Measurements from ENCODE around the gene RNPS1. TPM values are rescaled to one million over a fixed set of nuclear protein-coding genes. Genes with fewer than 3 reads are reported as not detected.

RNPS1 gene
- total and polyA plus RNA-seq, 2 experiments from 2014 or later: 315 to 384 TPM

DNA sequence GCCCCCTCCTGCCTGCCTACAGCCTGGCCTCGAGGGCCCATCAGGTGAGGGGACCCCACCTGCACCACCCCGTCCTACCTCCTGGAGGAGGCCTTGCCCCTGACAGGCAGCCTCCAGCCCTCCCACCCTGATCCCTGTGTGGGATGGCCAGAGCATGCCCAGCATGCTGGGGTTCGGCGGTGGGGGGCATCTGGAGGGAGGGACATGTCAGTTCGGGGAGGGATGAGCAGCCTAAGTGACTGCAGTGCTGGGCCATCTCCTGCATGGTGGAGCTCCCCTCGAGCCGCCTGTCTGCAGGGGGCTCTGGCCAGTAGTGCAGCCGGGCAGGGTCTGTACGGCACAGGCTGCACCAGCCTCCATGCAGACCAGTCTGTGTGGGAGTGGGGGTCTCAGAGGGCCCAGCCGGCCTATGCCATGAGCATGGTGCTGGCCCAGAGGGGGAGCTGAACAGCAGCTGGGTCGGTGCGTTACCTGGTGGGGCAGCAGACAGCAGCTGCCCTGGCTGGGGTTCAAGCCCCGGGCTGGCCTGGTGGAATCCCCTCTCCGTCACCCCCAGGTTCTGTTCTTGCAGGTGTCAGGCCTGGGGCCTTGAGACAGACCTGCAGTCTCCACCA, 4.0 kb upstream of the RNPS1 start:
- H3K4me3 ChIP-seq: no peak overlapping the region
- peaks cover 10% of the 10 kb centered on the region for H4K20me1 ChIP-seq (replicated peaks; ENCODE audit: insufficient read depth)
- peaks cover 13% of the 10 kb centered on the region for H3K4me1 Mint-ChIP-seq
- H3K4me1 ChIP-seq (ENCODE audit: insufficient read depth): peaks cover 4% of the 10 kb centered on the region; the same call in 1 of the 2 replicates
- H3K27ac Mint-ChIP-seq: no peak overlapping the region
- H3K36me3 ChIP-seq (ENCODE audit: insufficient read depth): no peaks in the 10 kb centered on the region
- TF ChIP-seq ZNF114 (CRISPR knock-in tag; IDR thresholded peaks at IDR 0.05): no peak
- TF ChIP-seq, protein P1, sequence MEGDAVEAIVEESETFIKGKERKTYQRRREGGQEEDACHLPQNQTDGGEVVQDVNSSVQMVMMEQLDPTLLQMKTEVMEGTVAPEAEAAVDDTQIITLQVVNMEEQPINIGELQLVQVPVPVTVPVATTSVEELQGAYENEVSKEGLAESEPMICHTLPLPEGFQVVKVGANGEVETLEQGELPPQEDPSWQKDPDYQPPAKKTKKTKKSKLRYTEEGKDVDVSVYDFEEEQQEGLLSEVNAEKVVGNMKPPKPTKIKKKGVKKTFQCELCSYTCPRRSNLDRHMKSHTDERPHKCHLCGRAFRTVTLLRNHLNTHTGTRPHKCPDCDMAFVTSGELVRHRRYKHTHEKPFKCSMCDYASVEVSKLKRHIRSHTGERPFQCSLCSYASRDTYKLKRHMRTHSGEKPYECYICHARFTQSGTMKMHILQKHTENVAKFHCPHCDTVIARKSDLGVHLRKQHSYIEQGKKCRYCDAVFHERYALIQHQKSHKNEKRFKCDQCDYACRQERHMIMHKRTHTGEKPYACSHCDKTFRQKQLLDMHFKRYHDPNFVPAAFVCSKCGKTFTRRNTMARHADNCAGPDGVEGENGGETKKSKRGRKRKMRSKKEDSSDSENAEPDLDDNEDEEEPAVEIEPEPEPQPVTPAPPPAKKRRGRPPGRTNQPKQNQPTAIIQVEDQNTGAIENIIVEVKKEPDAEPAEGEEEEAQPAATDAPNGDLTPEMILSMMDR (conservative IDR thresholded peaks at IDR 0.05; ENCODE audit: low read depth in 2 of 2): no peak
- TF ChIP-seq ZNF462 (CRISPR knock-in tag; IDR thresholded peaks at IDR 0.05): no peak
- no peak for TF ChIP-seq POLR2AphosphoS5 (IDR thresholded peaks at IDR 0.05; ENCODE audit: low read depth)
- TF ChIP-seq, protein P2, sequence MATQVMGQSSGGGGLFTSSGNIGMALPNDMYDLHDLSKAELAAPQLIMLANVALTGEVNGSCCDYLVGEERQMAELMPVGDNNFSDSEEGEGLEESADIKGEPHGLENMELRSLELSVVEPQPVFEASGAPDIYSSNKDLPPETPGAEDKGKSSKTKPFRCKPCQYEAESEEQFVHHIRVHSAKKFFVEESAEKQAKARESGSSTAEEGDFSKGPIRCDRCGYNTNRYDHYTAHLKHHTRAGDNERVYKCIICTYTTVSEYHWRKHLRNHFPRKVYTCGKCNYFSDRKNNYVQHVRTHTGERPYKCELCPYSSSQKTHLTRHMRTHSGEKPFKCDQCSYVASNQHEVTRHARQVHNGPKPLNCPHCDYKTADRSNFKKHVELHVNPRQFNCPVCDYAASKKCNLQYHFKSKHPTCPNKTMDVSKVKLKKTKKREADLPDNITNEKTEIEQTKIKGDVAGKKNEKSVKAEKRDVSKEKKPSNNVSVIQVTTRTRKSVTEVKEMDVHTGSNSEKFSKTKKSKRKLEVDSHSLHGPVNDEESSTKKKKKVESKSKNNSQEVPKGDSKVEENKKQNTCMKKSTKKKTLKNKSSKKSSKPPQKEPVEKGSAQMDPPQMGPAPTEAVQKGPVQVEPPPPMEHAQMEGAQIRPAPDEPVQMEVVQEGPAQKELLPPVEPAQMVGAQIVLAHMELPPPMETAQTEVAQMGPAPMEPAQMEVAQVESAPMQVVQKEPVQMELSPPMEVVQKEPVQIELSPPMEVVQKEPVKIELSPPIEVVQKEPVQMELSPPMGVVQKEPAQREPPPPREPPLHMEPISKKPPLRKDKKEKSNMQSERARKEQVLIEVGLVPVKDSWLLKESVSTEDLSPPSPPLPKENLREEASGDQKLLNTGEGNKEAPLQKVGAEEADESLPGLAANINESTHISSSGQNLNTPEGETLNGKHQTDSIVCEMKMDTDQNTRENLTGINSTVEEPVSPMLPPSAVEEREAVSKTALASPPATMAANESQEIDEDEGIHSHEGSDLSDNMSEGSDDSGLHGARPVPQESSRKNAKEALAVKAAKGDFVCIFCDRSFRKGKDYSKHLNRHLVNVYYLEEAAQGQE (IDR thresholded peaks at IDR 0.05; ENCODE audit: unreplicated experiment): no peak
- no peak for TF ChIP-seq JUNB (IDR thresholded peaks at IDR 0.05; ENCODE audit: unreplicated experiment)
- TF ChIP-seq NANOG (IDR thresholded peaks at IDR 0.05; ENCODE audit: borderline replicate concordance): no peak
- no peak for TF ChIP-seq STAT1 (IDR thresholded peaks at IDR 0.05; ENCODE audit: unreplicated experiment)
- TF ChIP-seq ZNF331 (CRISPR knock-in tag; IDR thresholded peaks at IDR 0.05; ENCODE audit: low read depth): no peak
- no peak for TF ChIP-seq ETS1 (IDR thresholded peaks at IDR 0.05)
- no peak for TF ChIP-seq EZH2phosphoT487 (IDR thresholded peaks at IDR 0.05; ENCODE audit: unreplicated experiment)
- no peak for TF ChIP-seq CREB1 (CRISPR knock-in tag; IDR thresholded peaks at IDR 0.05; ENCODE audit: low read depth)
- no peak for TF ChIP-seq EZH2 (IDR thresholded peaks at IDR 0.05; ENCODE audit: low read depth, unreplicated experiment)
- H3F3A ChIP-seq (replicated peaks; ENCODE audit: low read depth): peaks cover 8% of the 10 kb centered on the region; the same call in 1 of the 2 replicates
- H3K4me3 Mint-ChIP-seq: no peak overlapping the region
- ATAC-seq (no peak), DNase-seq (ENCODE audit: low spot score) (no peak)
- no peak overlapping the region for H3K27ac ChIP-seq (ENCODE audit: low read depth)
- H3K36me3 Mint-ChIP-seq (ENCODE audit: low read depth): peaks cover 4% of the 10 kb centered on the region
- no peaks in the 10 kb centered on the region; the same call in 2 of the 3 replicates for H3K9me3 Mint-ChIP-seq
- no peak overlapping the region for H3K4me2 ChIP-seq
- peaks cover 14% of the 10 kb centered on the region for H3K27me3 Mint-ChIP-seq (ENCODE audit: insufficient read depth, low read depth, poor library complexity)
- peaks cover 19% of the 10 kb centered on the region for H3K79me2 ChIP-seq (replicated peaks; ENCODE audit: insufficient read depth)
- H3K9me2 ChIP-seq (ENCODE audit: insufficient read depth): no peaks in the 10 kb centered on the region
- no peaks in the 10 kb centered on the region for H3K27me3 ChIP-seq (ENCODE audit: insufficient read depth)
- no peak overlapping the region for H2AFZ ChIP-seq

All from GM23338 (cell line).